Measurements from ENCODE around the gene SHOX. TPM values are rescaled to one million over a fixed set of nuclear protein-coding genes. Genes with fewer than 3 reads are reported as not detected.

Gene SHOX
- polyA plus RNA-seq, 1 donor (not counting 4 experiments of a cell fraction or from before 2014, with no cell fraction given): not detected

- no peaks in the 10 kb centered on the region for H3K79me2 ChIP-seq (ENCODE audit: control insufficient read depth, insufficient read depth, low read length)
- dilution Hi-C loops (cut with MboI; ENCODE audit: extremely low pct_ligation_motif_present, low sequenced_read_pairs): no loop called here
- no peaks in the 10 kb centered on the region for H3K4me1 ChIP-seq (ENCODE audit: control insufficient read depth, extremely low read depth, insufficient read depth, low read length)
- no peak overlapping the region for H3K9ac ChIP-seq (ENCODE audit: control insufficient read depth, extremely low read depth, insufficient read depth, low read length)
- H3K9me3 ChIP-seq (ENCODE audit: control insufficient read depth, low read depth, low read length): peaks cover 13% of the 10 kb centered on the region
- H3K36me3 ChIP-seq (ENCODE audit: control insufficient read depth in 2 of 2, extremely low read depth in 1 of 2, insufficient read depth in 2 of 2, low read length in 2 of 2): no peaks in the 10 kb centered on the region
- H3K4me2 ChIP-seq (ENCODE audit: control insufficient read depth, extremely low read depth, insufficient read depth, low read depth, low read length): no peak overlapping the region
- FAIRE-seq (no peak), DNase-seq (ENCODE audit: low read depth, low spot score) (no peak)
- no peaks in the 10 kb centered on the region for H4K20me1 ChIP-seq (ENCODE audit: control insufficient read depth, extremely low read depth, insufficient read depth, low read length)
- no peak overlapping the region for H3K27ac ChIP-seq (ENCODE audit: control insufficient read depth, insufficient read depth, low read length)
- no peak overlapping the region for H2AFZ ChIP-seq (ENCODE audit: control insufficient read depth, low read length)
- H3K27me3 ChIP-seq (ENCODE audit: control insufficient read depth, extremely low read depth, insufficient read depth, low read length): no peaks in the 10 kb centered on the region
- TF ChIP-seq CTCF (optimal IDR thresholded peaks at IDR 0.05 in 1 of 3, IDR thresholded peaks at IDR 0.05 in 1 of 3, conservative IDR thresholded peaks at IDR 0.05 in 1 of 3; ENCODE audit: extremely low read depth in 1 of 3, insufficient read depth in 2 of 3, low read length in 3 of 3) (no peak), EZH2 (IDR thresholded peaks at IDR 0.05; ENCODE audit: low read length) (no peak)
- no peak overlapping the region for H3K4me3 ChIP-seq (ENCODE audit: control insufficient read depth in 2 of 3, extremely low read depth in 1 of 3, insufficient read depth in 2 of 3, low read depth in 1 of 3, low read length in 3 of 3)
- no peaks in the 10 kb centered on the region for H3K9me1 ChIP-seq (ENCODE audit: control insufficient read depth, extremely low read depth, insufficient read depth, low read length)
Observed at GRCh38 chrX:675279-675954, 44.8 kb downstream of the SHOX start.

- Histone ChIP-seq H3K9ac (ENCODE audit: control insufficient read depth, extremely low read depth, insufficient read depth, low read length) (no peak overlapping the region), H3K79me2 (ENCODE audit: control insufficient read depth, insufficient read depth, low read length) (no peaks in the 10 kb centered on the region), H3K4me2 (ENCODE audit: control insufficient read depth, extremely low read depth, insufficient read depth, low read depth, low read length) (no peak overlapping the region), H4K20me1 (ENCODE audit: control insufficient read depth, extremely low read depth, insufficient read depth, low read length) (no peaks in the 10 kb centered on the region), H2AFZ (ENCODE audit: control insufficient read depth, low read length) (no peak overlapping the region), H3K4me3 (ENCODE audit: control insufficient read depth in 2 of 3, extremely low read depth in 1 of 3, insufficient read depth in 2 of 3, low read depth in 1 of 3, low read length in 3 of 3) (no peak overlapping the region), H3K4me1 (ENCODE audit: control insufficient read depth, extremely low read depth, insufficient read depth, low read length) (no peaks in the 10 kb centered on the region), H3K27me3 (ENCODE audit: control insufficient read depth, extremely low read depth, insufficient read depth, low read length) (no peaks in the 10 kb centered on the region), H3K9me1 (ENCODE audit: control insufficient read depth, extremely low read depth, insufficient read depth, low read length) (no peaks in the 10 kb centered on the region), H3K36me3 (ENCODE audit: control insufficient read depth in 2 of 2, extremely low read depth in 1 of 2, insufficient read depth in 2 of 2, low read length in 2 of 2) (no peaks in the 10 kb centered on the region), H3K27ac (ENCODE audit: control insufficient read depth, insufficient read depth, low read length) (no peak overlapping the region), H3K9me3 (ENCODE audit: control insufficient read depth, low read depth, low read length) (peaks cover 13% of the 10 kb centered on the region)
- dilution Hi-C loops (cut with MboI; ENCODE audit: extremely low pct_ligation_motif_present, low sequenced_read_pairs): no loop called here
- TF ChIP-seq EZH2 (IDR thresholded peaks at IDR 0.05; ENCODE audit: low read length) (no peak), CTCF (optimal IDR thresholded peaks at IDR 0.05 in 1 of 3, IDR thresholded peaks at IDR 0.05 in 1 of 3, conservative IDR thresholded peaks at IDR 0.05 in 1 of 3; ENCODE audit: extremely low read depth in 1 of 3, insufficient read depth in 2 of 3, low read length in 3 of 3) (no peak)
- FAIRE-seq (no peak), DNase-seq (ENCODE audit: low read depth, low spot score) (no peak)
Observed at GRCh38 chrX:675955-676295, 45.3 kb downstream of the SHOX start.

Data from keratinocyte (primary cell).